ENCODE measurements around the gene PCDHB7. TPM values are rescaled to one million over a fixed set of nuclear protein-coding genes. Genes with fewer than 3 reads are reported as not detected.
A peak's percentile ranks its signal among the peaks of the same experiment; 100 is the strongest.
"Not testable (repeated sequence)": the region's sequence is repeated elsewhere in the genome, so short reads cannot be mapped to it uniquely, and the experiment has no call there.

The PCDHB7 gene
- total RNA-seq, 1 donor from 2014 or later, result 1.2 TPM

- not testable (repeated sequence) for H3K36me3 Mint-ChIP-seq (ENCODE audit: unreplicated experiment); DNase-seq (ENCODE audit: extremely low spot score, unreplicated experiment); H3K4me1 Mint-ChIP-seq (ENCODE audit: unreplicated experiment); H3K4me3 Mint-ChIP-seq (ENCODE audit: unreplicated experiment); H3K27ac Mint-ChIP-seq (ENCODE audit: unreplicated experiment); H3K27me3 Mint-ChIP-seq (ENCODE audit: unreplicated experiment)
- peaks cover 19% of the 10 kb centered on the region for H3K9me3 Mint-ChIP-seq (ENCODE audit: unreplicated experiment)
These were observed 2.1 kb downstream of the PCDHB7 start for GRCh38 chr5:141174291-141175104.

DNA sequence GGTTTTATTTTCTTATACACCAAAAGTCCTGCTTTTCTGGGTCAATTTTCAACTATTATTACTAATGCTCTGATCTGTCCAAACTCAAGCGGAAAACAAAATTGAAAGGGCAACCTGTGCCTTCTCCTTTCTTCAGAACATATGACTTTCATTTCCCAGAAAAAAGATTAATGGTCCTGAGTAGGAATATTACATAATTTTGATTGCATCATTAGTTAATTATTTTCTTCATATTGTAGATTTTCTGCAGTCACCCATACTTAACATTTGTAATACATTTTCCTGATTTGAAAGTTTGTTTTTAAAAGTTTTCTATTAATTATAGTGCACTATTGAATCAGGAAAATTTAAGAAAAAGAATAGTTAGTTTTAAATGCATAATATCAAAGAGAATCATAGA lies 3.5 kb downstream of the PCDHB7 start:
- Mint-ChIP-seq H3K9me3 (ENCODE audit: unreplicated experiment) (peaks cover 9% of the 10 kb centered on the region), H3K27me3 (ENCODE audit: unreplicated experiment) (no peaks in the 10 kb centered on the region), H3K4me1 (ENCODE audit: unreplicated experiment) (no peaks in the 10 kb centered on the region), H3K4me3 (ENCODE audit: unreplicated experiment) (no peak overlapping the region), H3K27ac (ENCODE audit: unreplicated experiment) (no peak overlapping the region), H3K36me3 (ENCODE audit: unreplicated experiment) (peaks cover 5% of the 10 kb centered on the region)
- TF ChIP-seq, protein P1, sequence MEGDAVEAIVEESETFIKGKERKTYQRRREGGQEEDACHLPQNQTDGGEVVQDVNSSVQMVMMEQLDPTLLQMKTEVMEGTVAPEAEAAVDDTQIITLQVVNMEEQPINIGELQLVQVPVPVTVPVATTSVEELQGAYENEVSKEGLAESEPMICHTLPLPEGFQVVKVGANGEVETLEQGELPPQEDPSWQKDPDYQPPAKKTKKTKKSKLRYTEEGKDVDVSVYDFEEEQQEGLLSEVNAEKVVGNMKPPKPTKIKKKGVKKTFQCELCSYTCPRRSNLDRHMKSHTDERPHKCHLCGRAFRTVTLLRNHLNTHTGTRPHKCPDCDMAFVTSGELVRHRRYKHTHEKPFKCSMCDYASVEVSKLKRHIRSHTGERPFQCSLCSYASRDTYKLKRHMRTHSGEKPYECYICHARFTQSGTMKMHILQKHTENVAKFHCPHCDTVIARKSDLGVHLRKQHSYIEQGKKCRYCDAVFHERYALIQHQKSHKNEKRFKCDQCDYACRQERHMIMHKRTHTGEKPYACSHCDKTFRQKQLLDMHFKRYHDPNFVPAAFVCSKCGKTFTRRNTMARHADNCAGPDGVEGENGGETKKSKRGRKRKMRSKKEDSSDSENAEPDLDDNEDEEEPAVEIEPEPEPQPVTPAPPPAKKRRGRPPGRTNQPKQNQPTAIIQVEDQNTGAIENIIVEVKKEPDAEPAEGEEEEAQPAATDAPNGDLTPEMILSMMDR (IDR thresholded peaks at IDR 0.05), result no peak
- no peak for DNase-seq (ENCODE audit: extremely low spot score, unreplicated experiment)

- H3K9me3 Mint-ChIP-seq (ENCODE audit: unreplicated experiment), result peaks cover 18% of the 10 kb centered on the region
- not testable (repeated sequence) for DNase-seq (ENCODE audit: extremely low spot score, unreplicated experiment); H3K27ac Mint-ChIP-seq (ENCODE audit: unreplicated experiment); H3K4me1 Mint-ChIP-seq (ENCODE audit: unreplicated experiment); H3K36me3 Mint-ChIP-seq (ENCODE audit: unreplicated experiment); H3K4me3 Mint-ChIP-seq (ENCODE audit: unreplicated experiment); H3K27me3 Mint-ChIP-seq (ENCODE audit: unreplicated experiment)
These were observed 5.2 kb downstream of the PCDHB7 start, which contains the start of gene PCDHB8 for GRCh38 chr5:141177577-141178191. Gene PCDHB8, plus strand, starts transcription at chr5:141177790. Its CDS starts 245 bp downstream, at chr5:141178035.

DNA sequence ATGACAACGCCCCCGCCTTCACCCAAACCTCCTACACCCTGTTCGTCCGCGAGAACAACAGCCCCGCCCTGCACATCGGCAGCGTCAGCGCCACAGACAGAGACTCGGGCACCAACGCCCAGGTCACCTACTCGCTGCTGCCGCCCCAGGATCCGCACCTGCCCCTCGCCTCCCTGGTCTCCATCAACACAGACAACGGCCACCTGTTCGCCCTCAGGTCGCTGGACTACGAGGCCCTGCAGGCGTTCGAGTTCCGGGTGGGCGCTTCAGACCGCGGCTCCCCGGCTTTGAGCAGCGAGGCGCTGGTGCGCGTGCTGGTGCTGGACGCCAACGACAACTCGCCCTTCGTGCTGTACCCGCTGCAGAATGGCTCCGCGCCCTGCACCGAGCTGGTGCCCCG lies 6.9 kb downstream of the PCDHB7 start:
- DNase-seq (ENCODE audit: extremely low spot score, unreplicated experiment); H3K4me1 Mint-ChIP-seq (ENCODE audit: unreplicated experiment); H3K4me3 Mint-ChIP-seq (ENCODE audit: unreplicated experiment); H3K27me3 Mint-ChIP-seq (ENCODE audit: unreplicated experiment); H3K36me3 Mint-ChIP-seq (ENCODE audit: unreplicated experiment); H3K27ac Mint-ChIP-seq (ENCODE audit: unreplicated experiment): not testable (repeated sequence)
- peaks cover 24% of the 10 kb centered on the region for H3K9me3 Mint-ChIP-seq (ENCODE audit: unreplicated experiment)

GRCh38 chr5:141179876-141180275 lies 7.4 kb downstream of the PCDHB7 start:
- not testable (repeated sequence) for H3K4me3 Mint-ChIP-seq (ENCODE audit: unreplicated experiment); DNase-seq (ENCODE audit: extremely low spot score, unreplicated experiment); H3K27me3 Mint-ChIP-seq (ENCODE audit: unreplicated experiment); H3K27ac Mint-ChIP-seq (ENCODE audit: unreplicated experiment); H3K4me1 Mint-ChIP-seq (ENCODE audit: unreplicated experiment)
- Mint-ChIP-seq H3K36me3 (ENCODE audit: unreplicated experiment) (peaks cover 11% of the 10 kb centered on the region), H3K9me3 (ENCODE audit: unreplicated experiment) (peaks cover 29% of the 10 kb centered on the region)

GRCh38 chr5:141180313-141180712 lies 7.9 kb downstream of the PCDHB7 start:
- Mint-ChIP-seq H3K27me3 (ENCODE audit: unreplicated experiment) (no peaks in the 10 kb centered on the region), H3K4me3 (ENCODE audit: unreplicated experiment) (no peak overlapping the region), H3K4me1 (ENCODE audit: unreplicated experiment) (no peaks in the 10 kb centered on the region), H3K27ac (ENCODE audit: unreplicated experiment) (no peak overlapping the region), H3K36me3 (ENCODE audit: unreplicated experiment) (peaks cover 14% of the 10 kb centered on the region), H3K9me3 (ENCODE audit: unreplicated experiment) (peaks cover 33% of the 10 kb centered on the region)
- no peak for DNase-seq (ENCODE audit: extremely low spot score, unreplicated experiment)
- TF ChIP-seq, protein P1 (IDR thresholded peaks at IDR 0.05), result no peak

DNA sequence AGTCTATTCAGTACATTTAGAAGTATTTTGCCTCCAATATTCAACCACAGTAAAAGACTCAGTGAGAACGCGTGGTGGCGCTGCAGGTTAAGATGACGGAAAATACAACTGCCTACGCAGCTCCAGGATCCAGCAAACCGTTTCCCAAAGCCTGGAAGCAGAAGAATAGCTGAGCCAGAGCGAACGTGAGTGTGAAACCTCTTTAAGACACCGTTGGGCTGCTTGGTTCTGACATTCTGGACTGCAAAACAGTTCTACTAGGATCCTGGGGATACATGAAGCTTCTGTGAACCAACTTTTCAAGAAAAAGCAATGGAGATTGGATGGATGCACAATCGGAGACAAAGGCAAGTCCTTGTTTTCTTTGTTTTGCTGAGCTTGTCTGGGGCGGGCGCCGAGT lies 9.8 kb downstream of the PCDHB7 start, which contains the start of gene PCDHB16:
PCDHB16 (plus strand) TSS at position 140 of the 400 bp plus-strand sequence; CDS start at position 313, 173 bp downstream.
- peak within 1 kb of the TSS; percentile 87 for H3K27ac Mint-ChIP-seq (ENCODE audit: unreplicated experiment)
- no peaks in the 10 kb centered on the region for H3K27me3 Mint-ChIP-seq (ENCODE audit: unreplicated experiment)
- TF ChIP-seq, protein P1 (IDR thresholded peaks at IDR 0.05), result peak; percentile 48
- no peak for DNase-seq (ENCODE audit: extremely low spot score, unreplicated experiment)
- H3K36me3 Mint-ChIP-seq (ENCODE audit: unreplicated experiment), result peaks cover 22% of the 10 kb centered on the region
- H3K4me3 Mint-ChIP-seq (ENCODE audit: unreplicated experiment), result peak within 1 kb of the TSS; percentile 78
- peaks cover 45% of the 10 kb centered on the region for H3K9me3 Mint-ChIP-seq (ENCODE audit: unreplicated experiment)
- H3K4me1 Mint-ChIP-seq (ENCODE audit: unreplicated experiment), result no peaks in the 10 kb centered on the region

DNA sequence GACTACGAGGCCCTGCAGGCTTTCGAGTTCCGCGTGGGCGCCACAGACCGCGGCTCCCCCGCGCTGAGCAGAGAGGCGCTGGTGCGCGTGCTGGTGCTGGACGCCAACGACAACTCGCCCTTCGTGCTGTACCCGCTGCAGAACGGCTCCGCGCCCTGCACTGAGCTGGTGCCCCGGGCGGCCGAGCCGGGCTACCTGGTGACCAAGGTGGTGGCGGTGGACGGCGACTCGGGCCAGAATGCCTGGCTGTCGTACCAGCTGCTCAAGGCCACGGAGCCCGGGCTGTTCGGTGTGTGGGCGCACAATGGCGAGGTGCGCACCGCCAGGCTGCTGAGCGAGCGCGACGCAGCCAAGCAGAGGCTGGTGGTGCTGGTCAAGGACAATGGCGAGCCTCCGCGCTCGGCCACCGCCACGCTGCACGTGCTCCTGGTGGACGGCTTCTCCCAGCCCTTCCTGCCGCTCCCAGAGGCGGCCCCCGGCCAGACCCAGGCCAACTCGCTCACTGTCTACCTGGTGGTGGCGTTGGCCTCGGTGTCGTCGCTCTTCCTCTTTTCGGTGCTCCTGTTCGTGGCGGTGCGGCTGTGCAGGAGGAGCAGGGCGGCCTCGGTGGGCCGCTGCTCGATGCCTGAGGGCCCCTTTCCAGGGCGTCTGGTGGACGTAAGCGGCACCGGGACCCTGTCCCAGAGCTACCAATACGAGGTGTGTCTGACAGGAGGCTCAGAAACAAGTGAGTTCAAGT lies 11.8 kb downstream of the PCDHB7 start:
- H3K36me3 Mint-ChIP-seq (ENCODE audit: unreplicated experiment), result peaks cover 28% of the 10 kb centered on the region
- H3K4me1 Mint-ChIP-seq (ENCODE audit: unreplicated experiment); H3K27ac Mint-ChIP-seq (ENCODE audit: unreplicated experiment); H3K27me3 Mint-ChIP-seq (ENCODE audit: unreplicated experiment); H3K4me3 Mint-ChIP-seq (ENCODE audit: unreplicated experiment); DNase-seq (ENCODE audit: extremely low spot score, unreplicated experiment): not testable (repeated sequence)
- peaks cover 55% of the 10 kb centered on the region for H3K9me3 Mint-ChIP-seq (ENCODE audit: unreplicated experiment)
